Ectodermal cell (in vitro differentiated cells): ENCODE data around the gene PFKFB2.

Experiments used
- H3K27ac ChIP-seq: 2 replicates; pipeline ENCODE4 v1.7.0; 2013; ENCODE audit warnings: mild to moderate bottlenecking, low read depth, low read length; ENCODE audit not compliant: insufficient read depth, poor library complexity, severe bottlenecking
- H3K27me3 ChIP-seq: 2 replicates; pipeline ENCODE4 v1.7.0; 2013; ENCODE audit warnings: mild to moderate bottlenecking, low read length; ENCODE audit not compliant: insufficient read depth, control insufficient read depth, poor library complexity, severe bottlenecking
- H3K36me3 ChIP-seq: one replicate; pipeline ENCODE4 v1.7.0; 2013; ENCODE audit warnings: low read length; ENCODE audit not compliant: control insufficient read depth, insufficient read depth
- H3K4me1 ChIP-seq: one replicate; pipeline ENCODE4 v1.7.0; 2013; ENCODE audit warnings: low read length; ENCODE audit not compliant: control insufficient read depth, insufficient read depth
- H3K4me3 ChIP-seq: 2 replicates; pipeline ENCODE4 v1.7.0; 2013; ENCODE audit warnings: low read depth, low read length, control low read depth; ENCODE audit not compliant: insufficient read depth
- H3K9me3 ChIP-seq: 2 replicates; pipeline ENCODE4 v1.7.0; 2013; ENCODE audit warnings: mild to moderate bottlenecking, low read length, moderate library complexity; ENCODE audit not compliant: control insufficient read depth
- WGBS, 2 experiments: methylation state at CpG; one replicate each; pipeline ENCODE4 v1.1.7; 2013; ENCODE audit warnings: missing lambda C conversion rate in 2 of 2; 5-methylcytosine and 5-hydroxymethylcytosine counted together

PFKFB2 gene

DNA sequence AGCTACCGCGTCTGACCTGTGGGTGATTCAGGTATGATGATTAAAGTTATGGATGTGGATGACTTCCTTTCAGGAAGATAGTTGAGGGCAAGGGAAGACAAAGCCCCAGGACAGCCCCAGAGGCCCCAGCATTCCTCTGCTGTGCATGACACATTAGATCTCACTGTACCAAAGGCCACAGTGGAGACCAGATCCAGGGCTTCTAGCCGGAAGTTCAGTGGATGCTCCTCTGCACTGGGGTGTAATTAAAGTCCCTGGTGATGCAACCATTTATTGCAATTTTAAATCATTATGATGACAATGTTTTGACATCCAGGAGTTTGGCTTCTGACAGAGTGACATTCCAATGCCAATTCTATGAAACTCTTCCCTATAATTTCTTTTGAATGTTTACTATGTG is 55.9 kb downstream of the PFKFB2 start:
- 82 to 97% methylated on average over 3 of the region's 3 CpGs for WGBS, 2 experiments
- H3K4me3 ChIP-seq: no peak overlapping the region
- no peak overlapping the region for H3K27ac ChIP-seq
- no peaks in the 10 kb centered on the region for H3K9me3 ChIP-seq
- H3K4me1 ChIP-seq: no peaks in the 10 kb centered on the region
- H3K27me3 ChIP-seq: no peaks in the 10 kb centered on the region
- no peaks in the 10 kb centered on the region for H3K36me3 ChIP-seq

- no peaks in the 10 kb centered on the region for H3K4me1 ChIP-seq
- no peak overlapping the region for H3K27ac ChIP-seq
- H3K27me3 ChIP-seq: no peaks in the 10 kb centered on the region
- no peaks in the 10 kb centered on the region for H3K36me3 ChIP-seq
- no peaks in the 10 kb centered on the region for H3K9me3 ChIP-seq
- 82 to 89% methylated on average over 2 of the region's 2 CpGs for WGBS, 2 experiments
- H3K4me3 ChIP-seq: no peak overlapping the region
These were observed 59.7 kb downstream of the PFKFB2 start for GRCh38 chr1:207112616-207113296.

GRCh38 chr1:207115269-207115668 is 62.2 kb downstream of the PFKFB2 start:
- WGBS, 2 experiments: 100% methylated on average over 2 of the region's 5 CpGs; no CpG with 5 or more reads in 1 of the 2 experiments
- H3K27ac ChIP-seq: no peak overlapping the region
- no peaks in the 10 kb centered on the region for H3K27me3 ChIP-seq
- no peaks in the 10 kb centered on the region for H3K4me1 ChIP-seq
- H3K9me3 ChIP-seq: no peaks in the 10 kb centered on the region
- H3K4me3 ChIP-seq: no peak overlapping the region
- H3K36me3 ChIP-seq: no peaks in the 10 kb centered on the region

- H3K4me3 ChIP-seq: no peak overlapping the region
- H3K9me3 ChIP-seq: no peaks in the 10 kb centered on the region
- WGBS, 2 experiments: 91 to 99% methylated on average over 3 of the region's 3 CpGs
- H3K36me3 ChIP-seq: no peaks in the 10 kb centered on the region
- H3K27me3 ChIP-seq: no peaks in the 10 kb centered on the region
- no peak overlapping the region for H3K27ac ChIP-seq
- H3K4me1 ChIP-seq: no peaks in the 10 kb centered on the region
These were observed 71.3 kb downstream of the PFKFB2 start for GRCh38 chr1:207124389-207124788.

DNA sequence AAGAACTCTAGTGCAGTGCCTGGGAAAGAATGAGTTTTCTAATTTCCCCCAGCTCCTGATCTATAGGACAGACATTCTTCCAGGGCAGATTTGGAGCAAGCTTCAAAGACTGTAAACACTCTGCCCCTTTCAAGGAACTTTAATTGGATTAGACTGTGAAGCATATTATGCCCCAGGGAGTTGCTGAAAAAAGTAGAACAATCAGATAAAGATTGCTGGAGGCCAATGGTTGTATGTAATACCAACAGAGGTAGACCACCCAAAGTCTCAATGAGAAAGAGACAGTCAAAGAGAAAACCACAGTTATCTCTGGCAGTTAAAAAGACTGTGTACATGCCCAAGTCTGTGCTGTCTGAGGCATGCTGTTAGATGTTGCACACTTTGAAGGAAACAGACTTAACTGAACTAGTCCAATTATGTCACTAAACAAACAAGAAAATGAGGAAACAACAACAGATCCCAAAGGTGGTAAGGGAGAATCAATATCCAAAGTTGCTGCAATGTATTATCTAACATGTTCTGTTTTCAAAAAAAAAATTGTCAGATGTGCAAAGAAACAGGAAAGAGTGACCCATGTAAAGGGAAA is 75.4 kb downstream of the PFKFB2 start:
- H3K27ac ChIP-seq: no peak overlapping the region
- no peaks in the 10 kb centered on the region for H3K27me3 ChIP-seq
- H3K4me1 ChIP-seq: no peaks in the 10 kb centered on the region
- H3K36me3 ChIP-seq: no peaks in the 10 kb centered on the region
- H3K4me3 ChIP-seq: no peak overlapping the region
- no peaks in the 10 kb centered on the region for H3K9me3 ChIP-seq

GRCh38 chr1:207129053-207129452 is 76.0 kb downstream of the PFKFB2 start:
- Histone ChIP-seq H3K27me3 (no peaks in the 10 kb centered on the region), H3K27ac (no peak overlapping the region), H3K36me3 (no peaks in the 10 kb centered on the region), H3K9me3 (no peaks in the 10 kb centered on the region), H3K4me1 (no peaks in the 10 kb centered on the region), H3K4me3 (no peak overlapping the region)
